Activated CD8-positive, alpha-beta memory T cell treated with anti-CD3 and anti-CD28 coated beads, Interleukin-2, amount 50 U/mL, for 24 hours (primary cell): ENCODE results near the gene GAPVD1.
"Not testable (repeated sequence)": the region's sequence is repeated elsewhere in the genome, so short reads cannot be mapped to it uniquely, and the experiment has no call there.

ENCODE experiments used
- DNase-seq: peaks from one replicate; pipeline ENCODE4 v3.0.0-alpha.2; 2020; ENCODE audit errors: extremely low read depth

Gene GAPVD1, protein sequence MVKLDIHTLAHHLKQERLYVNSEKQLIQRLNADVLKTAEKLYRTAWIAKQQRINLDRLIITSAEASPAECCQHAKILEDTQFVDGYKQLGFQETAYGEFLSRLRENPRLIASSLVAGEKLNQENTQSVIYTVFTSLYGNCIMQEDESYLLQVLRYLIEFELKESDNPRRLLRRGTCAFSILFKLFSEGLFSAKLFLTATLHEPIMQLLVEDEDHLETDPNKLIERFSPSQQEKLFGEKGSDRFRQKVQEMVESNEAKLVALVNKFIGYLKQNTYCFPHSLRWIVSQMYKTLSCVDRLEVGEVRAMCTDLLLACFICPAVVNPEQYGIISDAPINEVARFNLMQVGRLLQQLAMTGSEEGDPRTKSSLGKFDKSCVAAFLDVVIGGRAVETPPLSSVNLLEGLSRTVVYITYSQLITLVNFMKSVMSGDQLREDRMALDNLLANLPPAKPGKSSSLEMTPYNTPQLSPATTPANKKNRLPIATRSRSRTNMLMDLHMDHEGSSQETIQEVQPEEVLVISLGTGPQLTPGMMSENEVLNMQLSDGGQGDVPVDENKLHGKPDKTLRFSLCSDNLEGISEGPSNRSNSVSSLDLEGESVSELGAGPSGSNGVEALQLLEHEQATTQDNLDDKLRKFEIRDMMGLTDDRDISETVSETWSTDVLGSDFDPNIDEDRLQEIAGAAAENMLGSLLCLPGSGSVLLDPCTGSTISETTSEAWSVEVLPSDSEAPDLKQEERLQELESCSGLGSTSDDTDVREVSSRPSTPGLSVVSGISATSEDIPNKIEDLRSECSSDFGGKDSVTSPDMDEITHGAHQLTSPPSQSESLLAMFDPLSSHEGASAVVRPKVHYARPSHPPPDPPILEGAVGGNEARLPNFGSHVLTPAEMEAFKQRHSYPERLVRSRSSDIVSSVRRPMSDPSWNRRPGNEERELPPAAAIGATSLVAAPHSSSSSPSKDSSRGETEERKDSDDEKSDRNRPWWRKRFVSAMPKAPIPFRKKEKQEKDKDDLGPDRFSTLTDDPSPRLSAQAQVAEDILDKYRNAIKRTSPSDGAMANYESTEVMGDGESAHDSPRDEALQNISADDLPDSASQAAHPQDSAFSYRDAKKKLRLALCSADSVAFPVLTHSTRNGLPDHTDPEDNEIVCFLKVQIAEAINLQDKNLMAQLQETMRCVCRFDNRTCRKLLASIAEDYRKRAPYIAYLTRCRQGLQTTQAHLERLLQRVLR (N-terminal part only)

GRCh38 chr9:125261501-125262293 is at the start of gene GAPVD1:
Gene GAPVD1, plus strand, starts transcription at chr9:125261826. Its CDS starts 37,096 bp downstream, at chr9:125298922.
- peak; percentile 62 for DNase-seq

- DNase-seq, result no peak
Measured at GRCh38 chr9:125214186-125214585, 47.4 kb upstream of the GAPVD1 start.

DNA sequence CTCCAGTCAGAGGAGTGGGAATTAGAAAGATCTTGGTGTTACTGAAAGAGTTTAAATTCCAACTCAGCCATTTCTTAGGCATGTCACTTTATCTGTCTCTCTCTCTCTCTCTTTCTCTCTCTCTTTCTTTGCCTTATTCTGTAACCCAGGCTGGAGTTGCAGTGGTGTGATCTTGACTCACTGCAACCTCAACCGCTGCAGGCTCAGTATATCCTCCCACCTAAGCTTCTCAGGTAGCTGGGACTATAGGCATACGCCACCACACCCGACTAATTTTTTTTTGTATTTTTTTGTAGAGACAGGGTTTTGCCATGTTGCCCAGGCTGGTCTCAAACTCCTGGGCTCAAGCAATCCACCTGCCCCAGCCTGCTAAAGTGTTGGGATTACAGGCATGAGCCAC is 43.0 kb upstream of the GAPVD1 start:
- DNase-seq, result no peak

GRCh38 chr9:125224858-125225257 is 36.8 kb upstream of the GAPVD1 start:
- not testable (repeated sequence) for DNase-seq

- no peak for DNase-seq
Measured at GRCh38 chr9:125227761-125228160, 33.9 kb upstream of the GAPVD1 start.

GRCh38 chr9:125233678-125234077 is 27.9 kb upstream of the GAPVD1 start:
- DNase-seq, result no peak

- not testable (repeated sequence) for DNase-seq
Measured at GRCh38 chr9:125234099-125234498, 27.5 kb upstream of the GAPVD1 start.

DNA sequence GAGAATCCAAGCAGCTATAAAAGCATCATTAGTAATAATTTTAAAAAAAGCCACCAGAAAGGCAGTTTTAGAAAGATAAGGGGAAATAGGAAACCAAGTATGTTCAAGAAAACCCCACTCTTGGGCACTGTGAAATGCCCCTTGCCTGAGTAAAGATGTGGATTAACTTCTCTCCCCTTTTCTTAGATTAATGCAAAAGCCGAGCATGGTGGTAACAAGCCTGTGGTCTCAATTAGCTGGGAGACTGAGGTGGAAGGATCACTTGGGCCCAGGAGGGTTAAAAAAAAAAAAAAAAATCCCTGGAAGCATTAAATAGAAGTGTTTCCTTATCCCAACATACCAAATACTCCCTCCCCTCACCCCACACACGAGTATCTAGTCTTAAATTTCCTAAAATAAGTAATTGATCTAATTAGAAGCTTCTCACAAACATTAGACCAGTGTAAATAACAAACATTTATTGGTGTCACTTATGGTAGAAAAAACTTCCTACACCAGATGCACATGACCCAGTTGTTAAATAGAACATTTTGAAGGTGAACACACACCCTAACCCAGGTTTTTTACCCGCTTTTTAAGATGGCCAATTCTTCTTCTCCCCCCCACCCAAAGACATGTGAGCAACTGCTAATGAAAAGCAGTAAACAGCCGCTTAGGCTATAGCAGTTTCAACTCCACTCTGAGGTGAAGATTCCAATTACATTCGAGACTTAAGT is 25.7 kb upstream of the GAPVD1 start:
- no peak for DNase-seq

DNA sequence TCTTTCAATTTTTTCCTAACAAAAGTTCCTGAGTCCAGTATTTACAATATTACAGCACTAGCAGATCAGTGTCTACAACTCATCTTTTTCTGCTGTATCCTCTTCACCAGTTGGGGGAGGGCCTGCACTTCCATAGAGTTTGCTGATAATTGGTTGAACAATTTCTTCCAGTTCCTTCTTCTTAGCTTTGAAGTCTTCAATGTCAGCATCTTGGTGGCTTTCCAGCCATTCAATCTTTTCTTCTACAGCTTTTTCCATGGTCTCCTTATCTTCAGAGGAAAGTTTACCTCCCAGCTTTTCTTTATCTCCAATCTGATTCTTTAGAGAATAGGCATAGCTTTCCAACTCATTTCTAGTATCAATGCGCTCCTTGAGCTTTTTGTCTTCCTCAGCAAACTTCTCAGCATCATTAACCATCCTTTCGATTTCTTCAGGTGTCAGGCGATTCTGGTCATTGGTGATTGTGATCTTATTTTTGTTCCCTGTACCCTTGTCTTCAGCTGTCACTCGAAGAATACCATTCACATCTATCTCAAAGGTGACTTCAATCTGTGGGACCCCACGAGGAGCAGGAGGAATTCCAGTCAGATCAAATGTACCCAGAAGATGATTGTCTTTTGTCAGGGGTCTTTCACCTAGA is 25.0 kb upstream of the GAPVD1 start:
- not testable (repeated sequence) for DNase-seq

GRCh38 chr9:125238127-125238914 is 23.3 kb upstream of the GAPVD1 start:
- DNase-seq, result no peak

- no peak for DNase-seq
Measured at GRCh38 chr9:125238915-125239446, 22.6 kb upstream of the GAPVD1 start.

DNA sequence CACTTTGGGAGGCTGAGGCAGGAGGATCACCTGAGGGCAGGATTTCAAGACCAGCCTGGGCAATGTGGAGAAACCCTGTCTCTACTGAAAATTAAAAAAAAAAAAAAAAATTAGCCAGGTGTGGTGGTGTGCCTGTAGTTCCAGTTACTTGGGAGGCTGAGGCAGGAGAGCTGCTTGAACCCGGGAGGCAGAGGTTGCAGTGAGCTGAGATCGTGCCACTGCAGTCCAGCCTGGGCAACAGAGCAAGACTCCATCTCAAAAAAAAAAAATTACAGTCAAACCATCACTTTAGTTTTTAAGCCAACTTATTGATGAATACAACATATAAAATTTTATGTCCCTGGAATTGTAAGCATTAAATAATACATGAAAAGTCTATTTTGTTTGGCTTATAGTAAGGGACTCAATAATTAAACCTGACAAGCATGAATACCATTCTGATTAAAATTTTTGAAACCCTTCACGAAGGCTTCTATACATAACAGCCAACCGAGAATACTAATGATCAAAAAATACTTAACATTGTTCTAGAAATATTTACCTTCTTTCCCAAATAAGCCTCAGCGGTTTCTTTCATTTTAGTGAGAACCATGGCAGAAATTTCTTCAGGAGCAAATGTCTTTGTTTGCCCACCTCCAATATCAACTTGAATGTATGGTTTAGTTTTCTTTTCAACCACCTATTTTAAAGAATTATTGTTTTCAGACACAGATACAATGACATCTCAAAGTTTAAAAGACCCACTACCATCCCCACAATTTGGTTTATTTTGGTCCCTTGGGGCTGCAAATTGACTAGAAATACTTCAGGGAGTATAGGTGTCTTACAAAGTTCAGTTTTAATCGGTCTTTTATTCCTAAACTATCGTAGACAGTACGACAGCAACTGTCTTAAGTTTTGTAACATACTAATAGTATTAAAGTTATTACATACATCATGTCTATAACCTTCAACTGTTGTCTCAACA is 21.7 kb upstream of the GAPVD1 start:
- DNase-seq, result no peak

DNA sequence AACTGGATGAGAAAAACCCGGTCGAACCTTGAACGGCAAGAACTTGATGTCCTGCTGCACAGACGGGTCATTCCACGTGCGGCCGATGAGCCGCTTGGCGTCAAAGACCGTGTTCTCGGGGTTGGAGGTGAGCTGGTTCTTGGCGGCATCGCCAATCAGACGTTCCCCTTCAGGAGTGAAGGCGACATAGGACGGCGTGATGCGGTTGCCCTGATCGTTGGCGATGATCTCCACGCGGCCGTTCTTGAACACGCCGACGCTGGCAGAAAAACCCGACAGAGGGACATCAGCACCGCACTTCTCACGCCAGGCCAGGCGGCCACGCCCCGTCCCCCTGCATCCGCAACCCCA is 21.0 kb upstream of the GAPVD1 start:
- peak; percentile 7 for DNase-seq

GRCh38 chr9:125241000-125241862 is 20.4 kb upstream of the GAPVD1 start, which contains the start of gene HSPA5:
Gene HSPA5, minus strand, starts transcription at chr9:125241343. Its CDS starts 217 bp downstream, at chr9:125241126.
- DNase-seq, result peak; percentile 99

DNA sequence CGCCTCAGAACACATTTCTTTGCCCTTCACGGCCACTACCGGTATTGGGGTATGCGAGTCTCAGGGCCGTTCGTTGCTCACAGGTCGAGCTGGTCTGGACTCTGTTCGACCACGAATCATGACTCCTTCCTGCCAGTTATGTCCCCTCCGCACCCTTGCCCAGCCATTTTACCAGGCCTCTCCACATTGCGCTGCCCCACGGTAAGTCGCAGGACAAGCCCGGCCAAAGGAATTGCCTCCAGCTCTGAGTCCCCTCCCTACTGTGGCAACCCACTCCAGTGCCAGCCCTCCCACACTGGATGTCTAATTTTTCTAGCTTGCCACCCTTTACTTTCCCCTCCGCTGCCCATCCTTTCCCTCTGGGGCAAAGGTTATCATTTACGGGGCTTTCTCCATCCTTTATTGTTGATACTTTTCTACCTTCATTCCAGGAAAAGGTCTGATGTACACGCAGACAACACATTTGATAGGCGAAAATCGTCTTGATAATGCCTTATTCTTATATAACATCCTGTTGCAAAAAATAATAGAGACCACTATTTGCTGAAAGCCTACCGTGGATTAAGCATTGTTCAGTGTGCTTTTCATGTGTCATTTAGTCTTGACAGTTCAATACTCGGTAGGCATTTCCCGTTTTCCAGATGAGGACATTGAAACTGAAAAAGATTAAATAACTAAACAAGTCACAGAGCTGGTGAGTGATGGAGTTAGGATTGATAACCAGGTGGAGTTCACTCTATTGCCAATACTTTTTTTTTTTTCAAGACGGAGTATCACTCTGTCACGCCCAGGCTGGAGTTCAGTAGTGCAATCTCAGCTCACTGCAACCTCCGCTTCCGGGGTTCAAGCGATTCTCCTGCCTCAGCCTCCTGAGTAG is 19.5 kb upstream of the GAPVD1 start:
- no peak for DNase-seq

DNA sequence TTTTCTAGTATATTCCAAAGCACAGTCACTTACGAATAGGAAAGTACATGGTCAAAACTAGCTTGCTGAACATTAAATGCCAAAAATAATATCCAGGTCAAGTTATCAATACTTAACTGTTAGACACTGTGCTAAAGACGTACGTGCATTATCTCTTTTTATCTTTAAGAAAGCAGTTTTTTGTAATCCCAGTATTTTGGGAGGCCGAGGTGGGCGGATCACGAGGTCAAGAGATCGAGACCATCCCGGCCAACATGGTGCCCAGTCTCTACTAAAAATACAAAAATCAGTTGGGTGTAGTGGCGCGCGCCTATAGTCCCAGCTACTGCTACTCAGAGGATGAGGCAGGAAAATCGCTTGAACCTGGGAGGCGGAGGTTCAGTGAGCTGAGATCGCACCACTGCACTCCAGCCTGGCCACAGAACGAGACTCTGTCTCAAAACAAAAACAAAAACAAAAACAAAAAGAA is 17.8 kb upstream of the GAPVD1 start:
- no peak for DNase-seq
